WTC11 (cell line): ENCODE data around the gene ISG15. TPM values are rescaled to one million over a fixed set of nuclear protein-coding genes. Genes with fewer than 3 reads are reported as not detected.
"Not testable (repeated sequence)": the region's sequence is repeated elsewhere in the genome, so short reads cannot be mapped to it uniquely, and the experiment has no call there.

Source experiments
- ATAC-seq: fragments of 200-7000 bp; cut with Tn5 transposase; 2 replicates; pipeline ENCODE4 v1.10.0; 2021; ENCODE audit warnings: mild to moderate bottlenecking, moderate library complexity
- CTCF ChIA-PET: fragments of 300-600 bp; sonication (Branson Sonifier 250); formaldehyde crosslinking; loops from one replicate; lab custom pipeline; 2021; ENCODE audit warnings: antibody characterized with exemption; lab: Charles Lee
- POLR2A ChIA-PET: fragments of 350-600 bp; sonication (Branson Sonifier 250); formaldehyde crosslinking; loops from one replicate; lab custom pipeline; 2021; ENCODE audit warnings: antibody characterized with exemption; lab: Charles Lee
- DNase-seq: peaks from one replicate; pipeline ENCODE4 v3.0.0; 2021; ENCODE audit warnings: low spot score
- H3K27ac Mint-ChIP-seq: 2 replicates; pipeline ENCODE4 v1.8.0; 2021; ENCODE audit warnings: mixed read lengths
- H3K27me3 Mint-ChIP-seq: 2 replicates; pipeline ENCODE4 v1.8.0; 2021; ENCODE audit warnings: low read depth, mild to moderate bottlenecking, moderate library complexity, mixed read lengths
- H3K36me3 Mint-ChIP-seq: 2 replicates; pipeline ENCODE4 v1.8.0; 2021; ENCODE audit warnings: mixed read lengths
- H3K4me1 Mint-ChIP-seq: 2 replicates; pipeline ENCODE4 v1.8.0; 2022; ENCODE audit warnings: mixed read lengths
- H3K4me3 Mint-ChIP-seq: 2 replicates; pipeline ENCODE4 v1.8.0; 2021; ENCODE audit warnings: mild to moderate bottlenecking, moderate library complexity, mixed read lengths
- H3K9me3 Mint-ChIP-seq: 2 replicates; pipeline ENCODE4 v1.8.0; 2021; ENCODE audit warnings: mixed read lengths
- ATF1 ChIP-seq: sonication (generic); formaldehyde crosslinking; IDR thresholded peaks from 2 replicates; pipeline ENCODE4 v1.8.1; 2023; ENCODE audit warnings: mild to moderate bottlenecking, moderate library complexity, missing genetic modification reagents
- E2F5 ChIP-seq: sonication (generic); formaldehyde crosslinking; IDR thresholded peaks from 2 replicates; pipeline ENCODE4 v1.8.1; 2022; ENCODE audit warnings: mild to moderate bottlenecking, moderate library complexity, missing genetic modification reagents
- ESRRA ChIP-seq: sonication (generic); formaldehyde crosslinking; IDR thresholded peaks from 2 replicates; pipeline ENCODE4 v1.8.1; 2022; ENCODE audit warnings: mild to moderate bottlenecking, missing genetic modification reagents, borderline replicate concordance
- FOXP4 ChIP-seq: sonication (generic); formaldehyde crosslinking; IDR thresholded peaks from 2 replicates; pipeline ENCODE4 v1.8.0; 2022; ENCODE audit warnings: mild to moderate bottlenecking, missing genetic modification reagents
- GTF2I ChIP-seq: fragments of 250-450 bp; sonication (Bioruptor Pico); conservative IDR thresholded peaks from 2 replicates; pipeline ENCODE4 v1.4.0; 2021; ENCODE audit warnings: mild to moderate bottlenecking
- NFYB ChIP-seq: sonication (generic); formaldehyde crosslinking; conservative IDR thresholded peaks from 2 replicates; pipeline ENCODE4 v1.8.0; 2022; ENCODE audit warnings: low read depth, missing genetic modification reagents
- RELA ChIP-seq: sonication (generic); formaldehyde crosslinking; IDR thresholded peaks from 2 replicates; pipeline ENCODE4 v1.8.1; 2022; ENCODE audit warnings: missing genetic modification reagents, mild to moderate bottlenecking, borderline replicate concordance
- RORB ChIP-seq: fragments of 250-450 bp; sonication (Bioruptor Pico); IDR thresholded peaks from 2 replicates; pipeline ENCODE4 v1.9.0; 2021; ENCODE audit warnings: mild to moderate bottlenecking
- SP1 ChIP-seq: sonication (generic); formaldehyde crosslinking; conservative IDR thresholded peaks from 2 replicates; pipeline ENCODE4 v1.8.1; 2022; ENCODE audit warnings: missing genetic modification reagents
- ZNF121 ChIP-seq: sonication (generic); formaldehyde crosslinking; IDR thresholded peaks from 2 replicates; pipeline ENCODE4 v1.8.0; 2023; ENCODE audit warnings: missing genetic modification reagents
- ZNF423 ChIP-seq: fragments of 250-450 bp; sonication (Bioruptor Pico); IDR thresholded peaks from 2 replicates; pipeline ENCODE4 v2.1.2; 2022; ENCODE audit warnings: mild to moderate bottlenecking, moderate library complexity
- total RNA-seq: library from RNA; stranded (reverse); gene quantifications from 3 replicates; pipeline ENCODE4 v1.2.3, GENCODE V29; 2021
- TF ChIP-seq, protein P1 (sequence below): sonication (generic); formaldehyde crosslinking; IDR thresholded peaks from 2 replicates; pipeline ENCODE4 v1.8.0; 2023; ENCODE audit warnings: missing genetic modification reagents, mild to moderate bottlenecking, borderline replicate concordance
- TF ChIP-seq, protein P2 (sequence below): fragments of 250-450 bp; sonication (Bioruptor Pico); IDR thresholded peaks from 2 replicates; pipeline ENCODE4 v1.9.0; 2021; ENCODE audit warnings: mild to moderate bottlenecking, borderline replicate concordance
- TF ChIP-seq, protein P3 (sequence below): sonication (generic); formaldehyde crosslinking; IDR thresholded peaks from 2 replicates; pipeline ENCODE4 v1.8.1; 2022; ENCODE audit warnings: missing genetic modification reagents, borderline replicate concordance

Gene ISG15
- total RNA-seq, 1 experiment from 2014 or later = 29.5 TPM

DNA sequence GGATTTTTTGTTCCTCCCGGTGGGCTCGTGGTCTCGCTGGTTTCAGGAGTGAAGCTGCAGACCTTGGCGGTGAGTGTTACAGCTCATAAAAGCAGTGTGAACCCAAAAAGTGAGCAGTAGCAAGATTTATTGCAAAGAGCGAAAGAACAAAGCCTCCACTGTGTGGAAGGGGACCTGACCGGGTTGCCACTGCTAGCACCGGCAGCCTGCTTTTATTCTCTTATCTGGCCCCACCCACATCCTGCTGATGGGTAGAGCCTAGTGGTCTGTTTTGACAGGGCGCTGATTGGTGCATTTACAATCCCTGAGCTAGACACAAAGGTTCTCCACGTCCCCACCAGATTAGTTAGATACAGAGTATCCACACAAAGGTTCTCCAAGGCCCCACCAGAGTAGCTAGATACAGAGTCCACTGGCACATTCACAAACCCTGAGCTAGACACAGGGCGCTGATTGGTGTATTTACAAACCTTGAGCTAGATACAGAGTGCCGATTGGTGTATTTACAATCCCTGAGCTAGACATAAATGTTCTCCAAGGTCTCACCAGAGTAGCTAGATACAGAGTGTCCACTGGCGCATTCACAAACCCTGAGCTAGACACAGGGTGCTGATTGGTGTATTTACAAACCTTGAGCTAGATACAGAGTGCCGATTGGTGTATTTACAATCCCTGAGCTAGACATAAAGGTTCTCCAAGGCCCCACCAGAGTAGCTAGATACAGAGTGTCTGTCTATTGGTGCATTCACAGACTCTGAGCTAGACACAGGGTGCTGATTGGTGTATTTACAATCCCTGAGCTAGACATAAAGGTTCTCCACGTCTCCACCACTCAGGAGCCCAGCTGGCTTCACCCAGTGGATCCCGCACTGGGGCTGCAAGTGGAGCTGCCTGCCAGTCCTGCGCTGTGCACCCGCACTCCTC, 4.4 kb downstream of the ISG15 start:
- H3K36me3 Mint-ChIP-seq, POLR2A ChIA-PET, DNase-seq, H3K4me3 Mint-ChIP-seq: not testable (repeated sequence)
- peaks cover 41% of the 10 kb centered on the region for H3K4me1 Mint-ChIP-seq
- CTCF ChIA-PET = interaction anchor here (0.9 to 5.8 kb wide), 6 partner anchors 15 to 46 kb away, joined by 3 to 47 read pairs (median 6); no protein-coding TSS in a partner anchor
- H3K27me3 Mint-ChIP-seq = peaks cover 25% of the 10 kb centered on the region
- H3K27ac Mint-ChIP-seq = peak overlapping the region; percentile 64
- peak; percentile 6 for TF ChIP-seq NFYB
- TF ChIP-seq, all 79 proteins: peak for 1; not testable (repeated sequence) for 78
- not testable (repeated sequence) for ATAC-seq, H3K9me3 Mint-ChIP-seq

DNA sequence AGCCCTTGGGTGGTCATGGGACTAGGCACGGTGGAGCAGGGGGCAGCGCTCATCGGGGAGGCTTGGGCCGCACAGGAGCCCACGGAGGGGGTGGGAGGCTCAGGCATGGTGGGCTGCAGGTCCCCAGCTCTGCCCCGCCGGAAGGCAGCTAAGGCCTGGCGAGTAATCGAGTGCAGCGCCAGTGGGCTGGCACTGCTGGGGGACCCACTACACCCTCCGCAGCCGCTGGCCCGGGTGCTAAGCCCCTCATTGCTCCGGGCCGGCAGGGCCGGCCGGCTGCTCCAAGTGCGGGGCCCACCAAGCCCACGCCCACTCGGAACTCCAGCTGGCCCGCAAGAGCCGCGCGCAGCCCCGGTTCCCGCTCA, 5.0 kb downstream of the ISG15 start:
- DNase-seq, H3K9me3 Mint-ChIP-seq, POLR2A ChIA-PET, H3K27ac Mint-ChIP-seq, H3K4me3 Mint-ChIP-seq, ATAC-seq, H3K36me3 Mint-ChIP-seq: not testable (repeated sequence)
- H3K27me3 Mint-ChIP-seq = peaks cover 25% of the 10 kb centered on the region
- CTCF ChIA-PET = interaction anchor here (0.9 to 5.8 kb wide), 8 partner anchors 13 to 45 kb away, joined by 3 to 47 read pairs (median 6); no protein-coding TSS in a partner anchor
- peaks cover 41% of the 10 kb centered on the region for H3K4me1 Mint-ChIP-seq

DNA sequence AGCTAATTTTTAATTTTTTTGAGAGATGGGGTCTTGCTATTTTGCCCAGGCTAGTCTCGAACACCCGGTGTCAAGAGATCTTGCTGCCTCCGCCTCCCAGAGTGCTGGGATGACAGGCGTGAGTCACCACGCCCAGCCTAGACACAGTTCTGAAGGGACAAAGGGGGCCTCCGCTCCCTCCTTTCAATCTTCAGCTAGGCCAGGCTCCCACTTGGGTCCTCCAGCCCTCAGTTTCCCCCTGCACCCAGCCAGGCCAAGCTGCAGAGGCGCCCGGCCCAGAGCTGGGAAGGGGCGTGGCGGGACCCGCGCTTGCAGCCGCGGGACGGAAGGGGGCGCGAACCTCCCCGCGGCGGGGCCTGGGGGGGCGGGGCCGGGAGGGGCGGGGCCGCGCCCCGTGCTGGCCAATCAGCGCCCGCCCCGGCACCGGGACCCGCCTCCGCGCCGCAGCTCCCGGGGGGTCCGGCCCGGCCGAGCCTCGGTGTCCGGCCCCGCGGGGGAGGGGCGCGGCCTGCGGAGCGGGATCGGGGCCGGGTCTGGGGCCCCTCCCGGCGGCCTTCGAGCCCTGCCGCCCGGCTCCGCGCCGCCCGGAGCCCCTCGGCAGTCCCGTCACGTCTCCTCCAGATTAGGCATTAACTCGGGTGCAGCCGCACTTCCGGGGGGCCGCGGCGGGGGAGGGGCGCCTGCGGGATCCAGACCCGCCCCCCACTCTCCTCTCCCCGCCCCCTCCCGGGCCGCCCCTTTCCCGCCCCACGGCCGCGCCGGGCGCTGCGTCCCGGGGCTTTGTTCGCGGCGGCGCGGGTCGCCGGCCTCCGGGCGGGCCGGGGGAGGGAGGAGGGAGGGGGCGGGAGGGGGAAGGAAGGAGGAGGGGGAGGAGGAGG, 6.1 kb downstream of the ISG15 start:
- CTCF ChIA-PET = interaction anchor here (0.7 to 5.8 kb wide), 13 partner anchors 12 to 273 kb away, joined by 3 to 47 read pairs (median 7); no protein-coding TSS in a partner anchor
- H3K9me3 Mint-ChIP-seq = 0 out of 2 replicates have a peak, but pooled peaks cover 4% of the 10 kb centered on the region
- DNase-seq (peak; percentile 78), ATAC-seq (peak; percentile 79)
- peaks cover 37% of the 10 kb centered on the region for H3K4me1 Mint-ChIP-seq
- H3K27ac Mint-ChIP-seq = no peak overlapping the region
- H3K4me3 Mint-ChIP-seq = peak overlapping the region; percentile 34
- POLR2A ChIA-PET = interaction anchor here (1.1 to 1.4 kb wide), 3 partner anchors 13 to 21 kb away, joined by 3 to 11 read pairs (median 9); partner anchors contain the start of gene HES4
- H3K27me3 Mint-ChIP-seq = peaks cover 17% of the 10 kb centered on the region
- H3K36me3 Mint-ChIP-seq = no peaks in the 10 kb centered on the region
- TF ChIP-seq E2F5 (CRISPR knock-in tag) = no peak
- 0 out of 2 replicates have a peak, but pooled peaks have one; percentile 55 for TF ChIP-seq ZNF423 (CRISPR knock-in tag)
- peak; percentile 98 for TF ChIP-seq ZNF121 (CRISPR knock-in tag)
- no peak for TF ChIP-seq ATF1 (CRISPR knock-in tag)
- TF ChIP-seq SP1 (CRISPR knock-in tag) = peak; percentile 41; the same call in 1 of the 2 replicates
- no peak for TF ChIP-seq RELA (CRISPR knock-in tag)
- TF ChIP-seq, protein P1, sequence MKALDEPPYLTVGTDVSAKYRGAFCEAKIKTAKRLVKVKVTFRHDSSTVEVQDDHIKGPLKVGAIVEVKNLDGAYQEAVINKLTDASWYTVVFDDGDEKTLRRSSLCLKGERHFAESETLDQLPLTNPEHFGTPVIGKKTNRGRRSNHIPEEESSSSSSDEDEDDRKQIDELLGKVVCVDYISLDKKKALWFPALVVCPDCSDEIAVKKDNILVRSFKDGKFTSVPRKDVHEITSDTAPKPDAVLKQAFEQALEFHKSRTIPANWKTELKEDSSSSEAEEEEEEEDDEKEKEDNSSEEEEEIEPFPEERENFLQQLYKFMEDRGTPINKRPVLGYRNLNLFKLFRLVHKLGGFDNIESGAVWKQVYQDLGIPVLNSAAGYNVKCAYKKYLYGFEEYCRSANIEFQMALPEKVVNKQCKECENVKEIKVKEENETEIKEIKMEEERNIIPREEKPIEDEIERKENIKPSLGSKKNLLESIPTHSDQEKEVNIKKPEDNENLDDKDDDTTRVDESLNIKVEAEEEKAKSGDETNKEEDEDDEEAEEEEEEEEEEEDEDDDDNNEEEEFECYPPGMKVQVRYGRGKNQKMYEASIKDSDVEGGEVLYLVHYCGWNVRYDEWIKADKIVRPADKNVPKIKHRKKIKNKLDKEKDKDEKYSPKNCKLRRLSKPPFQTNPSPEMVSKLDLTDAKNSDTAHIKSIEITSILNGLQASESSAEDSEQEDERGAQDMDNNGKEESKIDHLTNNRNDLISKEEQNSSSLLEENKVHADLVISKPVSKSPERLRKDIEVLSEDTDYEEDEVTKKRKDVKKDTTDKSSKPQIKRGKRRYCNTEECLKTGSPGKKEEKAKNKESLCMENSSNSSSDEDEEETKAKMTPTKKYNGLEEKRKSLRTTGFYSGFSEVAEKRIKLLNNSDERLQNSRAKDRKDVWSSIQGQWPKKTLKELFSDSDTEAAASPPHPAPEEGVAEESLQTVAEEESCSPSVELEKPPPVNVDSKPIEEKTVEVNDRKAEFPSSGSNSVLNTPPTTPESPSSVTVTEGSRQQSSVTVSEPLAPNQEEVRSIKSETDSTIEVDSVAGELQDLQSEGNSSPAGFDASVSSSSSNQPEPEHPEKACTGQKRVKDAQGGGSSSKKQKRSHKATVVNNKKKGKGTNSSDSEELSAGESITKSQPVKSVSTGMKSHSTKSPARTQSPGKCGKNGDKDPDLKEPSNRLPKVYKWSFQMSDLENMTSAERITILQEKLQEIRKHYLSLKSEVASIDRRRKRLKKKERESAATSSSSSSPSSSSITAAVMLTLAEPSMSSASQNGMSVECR (CRISPR knock-in tag) = no peak
- no peak for TF ChIP-seq RORB (CRISPR knock-in tag)
- TF ChIP-seq GTF2I (CRISPR knock-in tag) = peak; percentile 93
- TF ChIP-seq, protein P2, sequence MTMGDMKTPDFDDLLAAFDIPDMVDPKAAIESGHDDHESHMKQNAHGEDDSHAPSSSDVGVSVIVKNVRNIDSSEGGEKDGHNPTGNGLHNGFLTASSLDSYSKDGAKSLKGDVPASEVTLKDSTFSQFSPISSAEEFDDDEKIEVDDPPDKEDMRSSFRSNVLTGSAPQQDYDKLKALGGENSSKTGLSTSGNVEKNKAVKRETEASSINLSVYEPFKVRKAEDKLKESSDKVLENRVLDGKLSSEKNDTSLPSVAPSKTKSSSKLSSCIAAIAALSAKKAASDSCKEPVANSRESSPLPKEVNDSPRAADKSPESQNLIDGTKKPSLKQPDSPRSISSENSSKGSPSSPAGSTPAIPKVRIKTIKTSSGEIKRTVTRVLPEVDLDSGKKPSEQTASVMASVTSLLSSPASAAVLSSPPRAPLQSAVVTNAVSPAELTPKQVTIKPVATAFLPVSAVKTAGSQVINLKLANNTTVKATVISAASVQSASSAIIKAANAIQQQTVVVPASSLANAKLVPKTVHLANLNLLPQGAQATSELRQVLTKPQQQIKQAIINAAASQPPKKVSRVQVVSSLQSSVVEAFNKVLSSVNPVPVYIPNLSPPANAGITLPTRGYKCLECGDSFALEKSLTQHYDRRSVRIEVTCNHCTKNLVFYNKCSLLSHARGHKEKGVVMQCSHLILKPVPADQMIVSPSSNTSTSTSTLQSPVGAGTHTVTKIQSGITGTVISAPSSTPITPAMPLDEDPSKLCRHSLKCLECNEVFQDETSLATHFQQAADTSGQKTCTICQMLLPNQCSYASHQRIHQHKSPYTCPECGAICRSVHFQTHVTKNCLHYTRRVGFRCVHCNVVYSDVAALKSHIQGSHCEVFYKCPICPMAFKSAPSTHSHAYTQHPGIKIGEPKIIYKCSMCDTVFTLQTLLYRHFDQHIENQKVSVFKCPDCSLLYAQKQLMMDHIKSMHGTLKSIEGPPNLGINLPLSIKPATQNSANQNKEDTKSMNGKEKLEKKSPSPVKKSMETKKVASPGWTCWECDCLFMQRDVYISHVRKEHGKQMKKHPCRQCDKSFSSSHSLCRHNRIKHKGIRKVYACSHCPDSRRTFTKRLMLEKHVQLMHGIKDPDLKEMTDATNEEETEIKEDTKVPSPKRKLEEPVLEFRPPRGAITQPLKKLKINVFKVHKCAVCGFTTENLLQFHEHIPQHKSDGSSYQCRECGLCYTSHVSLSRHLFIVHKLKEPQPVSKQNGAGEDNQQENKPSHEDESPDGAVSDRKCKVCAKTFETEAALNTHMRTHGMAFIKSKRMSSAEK = peak; percentile 68; the same call in 1 of the 2 replicates
- TF ChIP-seq ESRRA (CRISPR knock-in tag) = no peak
- TF ChIP-seq, protein P3, sequence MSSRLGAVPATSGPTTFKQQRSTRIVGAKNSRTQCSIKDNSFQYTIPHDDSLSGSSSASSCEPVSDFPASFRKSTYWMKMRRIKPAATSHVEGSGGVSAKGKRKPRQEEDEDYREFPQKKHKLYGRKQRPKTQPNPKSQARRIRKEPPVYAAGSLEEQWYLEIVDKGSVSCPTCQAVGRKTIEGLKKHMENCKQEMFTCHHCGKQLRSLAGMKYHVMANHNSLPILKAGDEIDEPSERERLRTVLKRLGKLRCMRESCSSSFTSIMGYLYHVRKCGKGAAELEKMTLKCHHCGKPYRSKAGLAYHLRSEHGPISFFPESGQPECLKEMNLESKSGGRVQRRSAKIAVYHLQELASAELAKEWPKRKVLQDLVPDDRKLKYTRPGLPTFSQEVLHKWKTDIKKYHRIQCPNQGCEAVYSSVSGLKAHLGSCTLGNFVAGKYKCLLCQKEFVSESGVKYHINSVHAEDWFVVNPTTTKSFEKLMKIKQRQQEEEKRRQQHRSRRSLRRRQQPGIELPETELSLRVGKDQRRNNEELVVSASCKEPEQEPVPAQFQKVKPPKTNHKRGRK (CRISPR knock-in tag) = no peak
- no peak for TF ChIP-seq FOXP4 (CRISPR knock-in tag)
